Gastrocnemius medialis (tissue), 4 donors: ENCODE results near the gene TEX51. TPM values are rescaled to one million over a fixed set of nuclear protein-coding genes. Genes with fewer than 3 reads are reported as not detected.

Experiments used
- ATAC-seq, 2 donors: fragments of 150-250 bp; one replicate each; pipeline ENCODE4 v1.9.1; 2016
- DNase-seq, 2 donors: peaks; one replicate each; pipeline ENCODE4 v3.0.0-alpha.2; 2019
- H3K27ac ChIP-seq, 4 donors: fragments of 200-600 bp; sonication (generic); 1 replicate in 1 of 4; 2 replicates in 3 of 4; pipeline ENCODE4 v1.5.1; 2016 to 2018; ENCODE audit warnings: mild to moderate bottlenecking in 2 of 4, moderate library complexity in 1 of 4
- H3K27me3 ChIP-seq, 3 donors: fragments of 200-600 bp; sonication (generic) in 2 of 3; 1 replicate in 1 of 3; 2 replicates in 2 of 3; pipeline versions ENCODE4 v1.5.1 to v1.6.0; 2016 to 2019; ENCODE audit warnings: mild to moderate bottlenecking in 1 of 3, moderate library complexity in 1 of 3
- H3K36me3 ChIP-seq, 2 donors: fragments of 200-600 bp; sonication (generic) in 1 of 2; one replicate each; pipeline ENCODE4 v1.5.1; 2017 to 2018
- H3K4me1 ChIP-seq, 2 donors: fragments of 200-600 bp; sonication (generic) in 1 of 2; one replicate each; pipeline ENCODE4 v1.5.1; 2016 to 2017; ENCODE audit warnings: mild to moderate bottlenecking in 2 of 2
- H3K4me3 ChIP-seq, 4 donors: fragments of 200-600 bp; sonication (generic) in 3 of 4; 1 replicate in 1 of 4; 2 replicates in 3 of 4; pipeline ENCODE4 v1.5.1; 2016 to 2019; ENCODE audit warnings: mild to moderate bottlenecking in 2 of 4
- H3K9me3 ChIP-seq, 3 donors: fragments of 200-600 bp; sonication (generic) in 2 of 3; 1 replicate in 1 of 3; 2 replicates in 2 of 3; pipeline ENCODE4 v1.5.1; 2016 to 2019
- CTCF ChIP-seq, 5 experiments: fragments of 450-650 bp in 3 of 5; fragments of 200-600 bp in 2 of 5; sonication (generic) in 2 of 5; IDR thresholded peaks in 4 of 5; conservative IDR thresholded peaks in 1 of 5; 1 replicate in 4 of 5; 2 replicates in 1 of 5; pipeline ENCODE4 v1.5.1; 2016 to 2019; ENCODE audit warnings: antibody characterized with exemption in 5 of 5, mild to moderate bottlenecking in 3 of 5, moderate library complexity in 3 of 5
- POLR2A ChIP-seq, 2 donors: fragments of 450-650 bp; IDR thresholded peaks; one replicate each; pipeline ENCODE4 v1.6.1; 2017; ENCODE audit warnings: antibody characterized with exemption in 2 of 2, mild to moderate bottlenecking in 2 of 2, moderate library complexity in 2 of 2
- in situ Hi-C, 4 donors: fragments of 200-750 bp; cut with MboI; loops; one replicate each; pipeline versions ENCODE4 v1.15.0 to v1.8.0; 2017; ENCODE audit warnings: low sequenced_read_pairs in 4 of 4
- intact Hi-C: fragments of 100-400 bp; cut with DNase I; formaldehyde crosslinking; loops from one replicate; pipeline ENCODE4 v1.15.1; 2023; ENCODE audit warnings: low total_unique reads
- total RNA-seq, 4 donors: library from RNA; depleted of rRNA; stranded (reverse); fragments of >200 nt; gene quantifications; one replicate each; pipeline versions ENCODE4 v1.1.0 to v1.2.3, GENCODE V29; 2016

Gene TEX51
- total RNA-seq = not detected

GRCh38 chr2:126898636-126899035, at the start of gene TEX51:
Gene TEX51 (plus strand): TSS chr2:126898890. CDS start chr2:126898919, 29 bp downstream.
- no peak for ATAC-seq
- Histone ChIP-seq H3K36me3 (no peaks in the 10 kb centered on the region), H3K4me3 (no peak within 1 kb of the TSS), H3K9me3 (no peaks in the 10 kb centered on the region), H3K4me1 (no peaks in the 10 kb centered on the region), H3K27me3 (no peaks in the 10 kb centered on the region), H3K27ac (no peak within 1 kb of the TSS)
- intact Hi-C loops (no loop called here), in situ Hi-C loops (no loop called here)
- no peak for DNase-seq
- TF ChIP-seq CTCF (IDR thresholded peaks at IDR 0.05 in 4 of 5, conservative IDR thresholded peaks at IDR 0.05 in 1 of 5) = no peak
- TF ChIP-seq POLR2A (IDR thresholded peaks at IDR 0.05) = no peak

GRCh38 chr2:126849054-126849453, 49.6 kb upstream of the TEX51 start:
- no peaks in the 10 kb centered on the region for H3K9me3 ChIP-seq
- no peaks in the 10 kb centered on the region for H3K27me3 ChIP-seq
- TF ChIP-seq CTCF (IDR thresholded peaks at IDR 0.05 in 4 of 5, conservative IDR thresholded peaks at IDR 0.05 in 1 of 5) = no peak
- TF ChIP-seq POLR2A (IDR thresholded peaks at IDR 0.05) = no peak
- intact Hi-C loops (no loop called here), in situ Hi-C loops (no loop called here)
- no peaks in the 10 kb centered on the region for H3K4me1 ChIP-seq
- H3K36me3 ChIP-seq = no peaks in the 10 kb centered on the region
- no peak overlapping the region for H3K27ac ChIP-seq
- H3K4me3 ChIP-seq = no peak overlapping the region
- ATAC-seq = no peak
- DNase-seq = no peak

- no peak for TF ChIP-seq POLR2A (IDR thresholded peaks at IDR 0.05)
- no peak for TF ChIP-seq CTCF (IDR thresholded peaks at IDR 0.05 in 4 of 5, conservative IDR thresholded peaks at IDR 0.05 in 1 of 5)
- Histone ChIP-seq H3K36me3 (no peaks in the 10 kb centered on the region), H3K27me3 (no peaks in the 10 kb centered on the region), H3K9me3 (no peaks in the 10 kb centered on the region), H3K4me1 (no peaks in the 10 kb centered on the region), H3K4me3 (no peak overlapping the region), H3K27ac (no peak overlapping the region)
- in situ Hi-C loops (no loop called here), intact Hi-C loops (no loop called here)
- no peak for ATAC-seq
- no peak for DNase-seq
Observed at GRCh38 chr2:126849486-126849885, 49.2 kb upstream of the TEX51 start.

GRCh38 chr2:126849991-126850535, 48.6 kb upstream of the TEX51 start:
- intact Hi-C loops (no loop called here), in situ Hi-C loops (no loop called here)
- no peaks in the 10 kb centered on the region for H3K36me3 ChIP-seq
- no peak overlapping the region for H3K27ac ChIP-seq
- TF ChIP-seq POLR2A (IDR thresholded peaks at IDR 0.05) = no peak
- TF ChIP-seq CTCF (IDR thresholded peaks at IDR 0.05 in 4 of 5, conservative IDR thresholded peaks at IDR 0.05 in 1 of 5) = no peak
- no peaks in the 10 kb centered on the region for H3K4me1 ChIP-seq
- no peak for ATAC-seq
- H3K4me3 ChIP-seq = no peak overlapping the region
- no peak for DNase-seq
- H3K27me3 ChIP-seq = no peaks in the 10 kb centered on the region
- no peaks in the 10 kb centered on the region for H3K9me3 ChIP-seq

- DNase-seq = peak in 1 of 2 donors; percentile 26
- Histone ChIP-seq H3K4me1 (no peaks in the 10 kb centered on the region), H3K27me3 (no peaks in the 10 kb centered on the region), H3K4me3 (no peak overlapping the region), H3K9me3 (no peaks in the 10 kb centered on the region), H3K27ac (peak overlapping the region in 1 of 4 donors; percentile 52), H3K36me3 (no peaks in the 10 kb centered on the region)
- intact Hi-C loops (no loop called here), in situ Hi-C loops (no loop called here)
- no peak for TF ChIP-seq POLR2A (IDR thresholded peaks at IDR 0.05)
- no peak for TF ChIP-seq CTCF (IDR thresholded peaks at IDR 0.05 in 4 of 5, conservative IDR thresholded peaks at IDR 0.05 in 1 of 5)
- peak in 1 of 2 donors; percentile 53 for ATAC-seq
Observed at GRCh38 chr2:126850940-126851339, 47.8 kb upstream of the TEX51 start.
